Right lobe of liver (tissue), 6 donors: ENCODE results near the gene GLCE. TPM values are rescaled to one million over a fixed set of nuclear protein-coding genes. Genes with fewer than 3 reads are reported as not detected.

ENCODE experiments used
- ATAC-seq, 4 donors: fragments of 200-7000 bp; cut with Tn5 transposase; one replicate each; pipeline ENCODE4 v1.9.1; 2020; ENCODE audit warnings: mild to moderate bottlenecking in 4 of 4, moderate library complexity in 4 of 4
- DNase-seq, 3 donors: peaks; one replicate each; pipeline ENCODE4 v3.0.0-alpha.2; 2020
- H3K27ac ChIP-seq, 3 donors: fragments of 200-600 bp; one replicate each; pipeline ENCODE4 v1.8.0; 2022
- H3K27me3 ChIP-seq, 2 donors: fragments of 200-600 bp; one replicate each; pipeline ENCODE4 v1.8.0; 2022
- H3K36me3 ChIP-seq, 4 donors: fragments of 200-600 bp; sonication (generic) in 1 of 4; one replicate each; pipeline versions ENCODE4 v1.5.1 to v1.8.0; 2017 to 2022; ENCODE audit warnings: control low read depth in 1 of 4
- H3K4me1 ChIP-seq, 4 donors: fragments of 200-600 bp; sonication (generic) in 1 of 4; one replicate each; pipeline versions ENCODE4 v1.5.1 to v1.8.0; 2017 to 2022; ENCODE audit warnings: control low read depth in 1 of 4
- H3K4me3 ChIP-seq, 3 donors: fragments of 200-600 bp; one replicate each; pipeline ENCODE4 v1.8.0; 2022
- H3K9me3 ChIP-seq, 4 donors: fragments of 200-600 bp; sonication (generic) in 1 of 4; one replicate each; pipeline versions ENCODE4 v1.5.1 to v1.8.0; 2017 to 2022; ENCODE audit warnings: control low read depth in 1 of 4
- CTCF ChIP-seq, 4 donors: fragments of 200-600 bp in 3 of 4; fragments of 450-650 bp in 1 of 4; IDR thresholded peaks; one replicate each; pipeline versions ENCODE4 v1.5.1 to v1.8.0; 2016 to 2022; ENCODE audit warnings: antibody characterized with exemption in 4 of 4, mild to moderate bottlenecking in 2 of 4
- POLR2A ChIP-seq: fragments of 450-650 bp; IDR thresholded peaks from one replicate; pipeline ENCODE4 v1.6.1; 2017; ENCODE audit warnings: antibody characterized with exemption, mild to moderate bottlenecking
- WGBS: methylation state at CpG from one replicate; pipeline ENCODE4 v1.1.6; 2018; ENCODE audit warnings: low coverage, low lambda C conversion rate; ENCODE audit not compliant: insufficient coverage; ENCODE audit errors: missing lambda C conversion rate; 5-methylcytosine and 5-hydroxymethylcytosine counted together
- intact Hi-C, 2 donors: fragments of 100-400 bp; cut with DNase I; formaldehyde crosslinking; loops; one replicate each; pipeline versions ENCODE4 v1.11.2 to v1.14.1; 2022
- total RNA-seq, 6 experiments: library from RNA; depleted of rRNA in 2 of 6; stranded (reverse); fragments of >200 nt in 2 of 6; fragmentation: NEBNext Ultra II Directional in 3 of 6; extraction: Animal tissue kit (Norgen Biotek cat#: 25700) in 3 of 6; gene quantifications; one replicate each; pipeline versions ENCODE4 v1.1.0 to v1.2.4, GENCODE V29; 2016 to 2023
- donor health status: DM: no; HTN: yes; CAD: no.
- donor health status: DM: no; HTN: no; CAD: no.
- donor health status: DM: no; HTN: no; CAD: no.
- donor health status: DM: no; HTN: yes; CAD: no.
- donor health status: DM: no; HTN: yes; CAD: no.

GLCE gene
- total RNA-seq, 6 experiments from 2014 or later = 8.1 to 23.5 (median 15.4) TPM

- Histone ChIP-seq H3K36me3 (no peaks in the 10 kb centered on the region), H3K4me1 (peaks cover 0 to 50% (median 22%) of the 10 kb centered on the region in 4 donors), H3K4me3 (no peak overlapping the region), H3K9me3 (no peaks in the 10 kb centered on the region), H3K27me3 (no peaks in the 10 kb centered on the region), H3K27ac (no peak overlapping the region)
- peak; percentile 50 to 59 (median 52) for ATAC-seq
- intact Hi-C loops = loop anchor here in 1 of 2 donors (10.0 kb wide), 1 partner anchor 69 kb away; no protein-coding TSS in a partner anchor
- WGBS = 60% methylated on average over 5 of the region's 5 CpGs
- peak in 2 of 3 donors; percentile 46 to 70 for DNase-seq
- TF ChIP-seq POLR2A (no peak), CTCF (IDR thresholded peaks at IDR 0.05) (no peak)
These were observed 26.4 kb upstream of the GLCE start for GRCh38 chr15:69133862-69134519.

GRCh38 chr15:69134791-69135190 lies 25.6 kb upstream of the GLCE start:
- intact Hi-C loops = loop anchor here in 1 of 2 donors (10.0 kb wide), 1 partner anchor 70 kb away; no protein-coding TSS in a partner anchor
- 83% methylated on average over 2 of the region's 2 CpGs for WGBS
- Histone ChIP-seq H3K4me3 (no peak overlapping the region), H3K9me3 (no peaks in the 10 kb centered on the region), H3K27ac (no peak overlapping the region), H3K27me3 (no peaks in the 10 kb centered on the region), H3K36me3 (no peaks in the 10 kb centered on the region), H3K4me1 (peaks cover 0 to 42% (median 21%) of the 10 kb centered on the region in 4 donors)
- DNase-seq (no peak), ATAC-seq (no peak)
- TF ChIP-seq CTCF (IDR thresholded peaks at IDR 0.05) (no peak), POLR2A (no peak)

- WGBS = 76% methylated on average over 2 of the region's 2 CpGs
- TF ChIP-seq CTCF (IDR thresholded peaks at IDR 0.05) = no peak
- no peak for TF ChIP-seq POLR2A
- no peak for DNase-seq
- Histone ChIP-seq H3K4me3 (no peak overlapping the region), H3K27me3 (no peaks in the 10 kb centered on the region), H3K27ac (no peak overlapping the region), H3K9me3 (no peaks in the 10 kb centered on the region), H3K36me3 (no peaks in the 10 kb centered on the region), H3K4me1 (peaks cover 0 to 35% (median 19%) of the 10 kb centered on the region in 4 donors)
- intact Hi-C loops = loop anchor here in 1 of 2 donors (10.0 kb wide), 1 partner anchor 71 kb away; no protein-coding TSS in a partner anchor
- no peak for ATAC-seq
These were observed 24.9 kb upstream of the GLCE start for GRCh38 chr15:69135499-69135898.

- TF ChIP-seq CTCF (IDR thresholded peaks at IDR 0.05) (no peak), POLR2A (no peak)
- ATAC-seq = no peak
- Histone ChIP-seq H3K9me3 (no peaks in the 10 kb centered on the region), H3K4me3 (no peak overlapping the region), H3K4me1 (peaks cover 0 to 2% (median under 1%) of the 10 kb centered on the region in 4 donors), H3K27ac (no peak overlapping the region), H3K27me3 (no peaks in the 10 kb centered on the region), H3K36me3 (no peaks in the 10 kb centered on the region)
- no peak for DNase-seq
- 68% methylated on average over 4 of the region's 4 CpGs for WGBS
- intact Hi-C loops = loop anchor here in 1 of 2 donors (10.0 kb wide), 1 partner anchor 74 kb away; no protein-coding TSS in a partner anchor
These were observed 21.5 kb upstream of the GLCE start for GRCh38 chr15:69138963-69139362.
